Measurements from ENCODE around the gene PLD5.
"Not testable (repeated sequence)": the region's sequence is repeated elsewhere in the genome, so short reads cannot be mapped to it uniquely, and the experiment has no call there.

Gene PLD5

GRCh38 chr1:242391896-242392295 is 132.6 kb downstream of the PLD5 start:
- H3K79me2 ChIP-seq (ENCODE audit: control insufficient read depth, insufficient read depth, low read length, unreplicated experiment) = no peaks in the 10 kb centered on the region
- no peak overlapping the region for H3K4me3 ChIP-seq (ENCODE audit: low read depth, low read length)
- H3K27me3 ChIP-seq (ENCODE audit: insufficient read depth, low read length) = no peaks in the 10 kb centered on the region
- H3K36me3 ChIP-seq (ENCODE audit: insufficient read depth, low read length) = no peaks in the 10 kb centered on the region
- no peak overlapping the region for H3K27ac ChIP-seq (ENCODE audit: low read depth, low read length)
- H2AFZ ChIP-seq (ENCODE audit: low read length, unreplicated experiment) = no peak overlapping the region
- H3K4me1 ChIP-seq (ENCODE audit: control insufficient read depth, insufficient read depth, low read length, unreplicated experiment) = no peaks in the 10 kb centered on the region

DNA sequence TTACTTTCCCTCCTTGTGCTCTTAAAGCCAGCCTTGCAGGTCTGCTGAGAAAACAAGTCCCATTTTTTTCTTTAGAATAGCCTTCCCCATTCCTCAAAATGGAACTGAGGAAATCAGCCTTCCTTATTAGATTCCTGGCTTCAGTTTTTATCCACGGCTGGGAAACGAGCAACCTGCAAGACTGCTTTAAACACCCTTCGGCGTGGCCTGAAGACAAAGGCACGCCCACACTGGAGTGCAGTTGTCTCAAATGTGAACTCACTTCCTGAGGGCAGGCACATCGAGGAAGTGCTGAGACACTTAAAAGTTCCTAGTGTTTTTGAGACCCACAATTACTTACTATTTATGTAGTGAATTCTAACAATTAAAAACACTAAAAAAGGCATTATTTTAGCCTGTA is 148.4 kb downstream of the PLD5 start:
- not testable (repeated sequence) for H3K27ac ChIP-seq (ENCODE audit: low read depth, low read length); H3K4me1 ChIP-seq (ENCODE audit: control insufficient read depth, insufficient read depth, low read length, unreplicated experiment); H3K4me3 ChIP-seq (ENCODE audit: low read depth, low read length); H3K27me3 ChIP-seq (ENCODE audit: insufficient read depth, low read length); H2AFZ ChIP-seq (ENCODE audit: low read length, unreplicated experiment); H3K79me2 ChIP-seq (ENCODE audit: control insufficient read depth, insufficient read depth, low read length, unreplicated experiment); H3K36me3 ChIP-seq (ENCODE audit: insufficient read depth, low read length)

- H3K4me1 ChIP-seq (ENCODE audit: control insufficient read depth, insufficient read depth, low read length, unreplicated experiment); H3K4me3 ChIP-seq (ENCODE audit: low read depth, low read length); H3K27me3 ChIP-seq (ENCODE audit: insufficient read depth, low read length); H3K79me2 ChIP-seq (ENCODE audit: control insufficient read depth, insufficient read depth, low read length, unreplicated experiment); H3K36me3 ChIP-seq (ENCODE audit: insufficient read depth, low read length); H3K27ac ChIP-seq (ENCODE audit: low read depth, low read length); H2AFZ ChIP-seq (ENCODE audit: low read length, unreplicated experiment): not testable (repeated sequence)
Measured at GRCh38 chr1:242350446-242350845, 174.1 kb downstream of the PLD5 start.

GRCh38 chr1:242349636-242350035 is 174.9 kb downstream of the PLD5 start:
- no peaks in the 10 kb centered on the region for H3K36me3 ChIP-seq (ENCODE audit: insufficient read depth, low read length)
- H3K79me2 ChIP-seq (ENCODE audit: control insufficient read depth, insufficient read depth, low read length, unreplicated experiment) = no peaks in the 10 kb centered on the region
- no peak overlapping the region for H2AFZ ChIP-seq (ENCODE audit: low read length, unreplicated experiment)
- H3K4me1 ChIP-seq (ENCODE audit: control insufficient read depth, insufficient read depth, low read length, unreplicated experiment) = no peaks in the 10 kb centered on the region
- H3K27ac ChIP-seq (ENCODE audit: low read depth, low read length) = no peak overlapping the region
- no peaks in the 10 kb centered on the region for H3K27me3 ChIP-seq (ENCODE audit: insufficient read depth, low read length)
- H3K4me3 ChIP-seq (ENCODE audit: low read depth, low read length) = no peak overlapping the region

DNA sequence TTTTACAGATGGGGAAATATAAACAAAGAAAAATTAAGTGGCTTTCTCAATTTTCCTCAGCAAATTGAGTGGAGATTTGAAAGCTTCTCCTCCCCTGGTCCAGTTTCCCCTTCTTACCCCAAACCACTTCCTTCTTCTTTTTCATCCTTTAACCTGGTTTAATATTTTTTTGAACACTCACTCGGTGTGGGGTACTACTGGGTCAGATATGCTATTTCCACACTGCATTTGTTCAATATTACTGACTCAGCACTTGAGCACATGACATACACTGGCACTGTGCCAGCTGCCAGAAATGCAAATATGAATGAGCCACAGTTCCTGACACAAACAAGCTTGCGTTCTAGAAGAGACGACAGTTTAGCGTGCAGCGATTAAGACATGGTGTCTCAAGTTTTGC is 193.6 kb downstream of the PLD5 start:
- not testable (repeated sequence) for H2AFZ ChIP-seq (ENCODE audit: low read length, unreplicated experiment)

DNA sequence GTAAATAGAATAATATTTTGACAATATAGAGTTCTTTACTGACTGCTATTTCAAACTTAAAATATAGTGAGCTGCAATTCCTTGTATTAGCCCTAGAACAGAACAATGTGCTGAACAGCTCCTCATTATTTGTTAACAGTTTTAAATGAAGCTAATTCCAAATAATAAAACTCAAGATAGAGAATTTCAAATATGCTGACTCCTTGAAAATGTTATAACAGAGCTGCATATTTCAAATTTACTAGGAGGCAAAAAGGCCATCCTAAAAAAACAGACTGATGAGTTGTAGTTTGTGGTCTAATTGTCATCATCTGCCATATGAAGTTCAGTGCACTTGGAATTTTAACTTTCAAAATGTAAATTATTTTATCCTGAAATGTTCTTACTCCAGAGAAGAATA is 197.1 kb downstream of the PLD5 start:
- not testable (repeated sequence) for H3K79me2 ChIP-seq (ENCODE audit: control insufficient read depth, insufficient read depth, low read length, unreplicated experiment); H3K27me3 ChIP-seq (ENCODE audit: insufficient read depth, low read length); H3K36me3 ChIP-seq (ENCODE audit: insufficient read depth, low read length); H3K4me3 ChIP-seq (ENCODE audit: low read depth, low read length); H3K4me1 ChIP-seq (ENCODE audit: control insufficient read depth, insufficient read depth, low read length, unreplicated experiment); H2AFZ ChIP-seq (ENCODE audit: low read length, unreplicated experiment); H3K27ac ChIP-seq (ENCODE audit: low read depth, low read length)

More for the DNA sequence above, 193.6 kb downstream of the PLD5 start:
- not testable (repeated sequence) for H3K36me3 ChIP-seq (ENCODE audit: insufficient read depth, low read length); H3K4me3 ChIP-seq (ENCODE audit: low read depth, low read length); H3K79me2 ChIP-seq (ENCODE audit: control insufficient read depth, insufficient read depth, low read length, unreplicated experiment); H3K27ac ChIP-seq (ENCODE audit: low read depth, low read length); H3K27me3 ChIP-seq (ENCODE audit: insufficient read depth, low read length); H3K4me1 ChIP-seq (ENCODE audit: control insufficient read depth, insufficient read depth, low read length, unreplicated experiment)

GRCh38 chr1:242321981-242322380 is 202.5 kb downstream of the PLD5 start:
- H3K27me3 ChIP-seq (ENCODE audit: insufficient read depth, low read length); H3K79me2 ChIP-seq (ENCODE audit: control insufficient read depth, insufficient read depth, low read length, unreplicated experiment); H2AFZ ChIP-seq (ENCODE audit: low read length, unreplicated experiment); H3K4me3 ChIP-seq (ENCODE audit: low read depth, low read length); H3K4me1 ChIP-seq (ENCODE audit: control insufficient read depth, insufficient read depth, low read length, unreplicated experiment); H3K36me3 ChIP-seq (ENCODE audit: insufficient read depth, low read length); H3K27ac ChIP-seq (ENCODE audit: low read depth, low read length): not testable (repeated sequence)

DNA sequence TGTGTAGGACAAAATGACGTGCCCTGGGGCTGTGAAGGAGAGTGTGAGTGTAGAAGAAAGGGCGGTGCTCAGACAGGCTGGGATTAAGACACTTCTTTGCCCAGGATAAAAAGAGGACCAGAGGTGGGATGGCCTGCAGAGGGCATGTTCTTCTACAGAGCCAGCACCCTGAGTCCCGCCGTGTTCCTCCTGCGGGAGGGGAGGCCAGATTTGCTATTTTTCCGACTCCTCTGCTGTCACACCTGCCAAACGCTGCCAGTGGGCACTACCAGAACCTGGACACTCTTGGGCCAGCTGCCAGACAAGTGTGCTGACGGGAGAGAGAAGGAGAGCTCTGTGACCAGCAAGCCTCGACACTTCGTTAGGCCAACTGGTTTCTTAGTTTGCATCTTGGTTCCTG is 206.4 kb downstream of the PLD5 start:
- Histone ChIP-seq H3K36me3 (ENCODE audit: insufficient read depth, low read length) (no peaks in the 10 kb centered on the region), H3K4me1 (ENCODE audit: control insufficient read depth, insufficient read depth, low read length, unreplicated experiment) (no peaks in the 10 kb centered on the region), H3K79me2 (ENCODE audit: control insufficient read depth, insufficient read depth, low read length, unreplicated experiment) (no peaks in the 10 kb centered on the region), H3K27ac (ENCODE audit: low read depth, low read length) (no peak overlapping the region), H3K4me3 (ENCODE audit: low read depth, low read length) (no peak overlapping the region), H2AFZ (ENCODE audit: low read length, unreplicated experiment) (no peak overlapping the region), H3K27me3 (ENCODE audit: insufficient read depth, low read length) (no peaks in the 10 kb centered on the region)

GRCh38 chr1:242314865-242315264 is 209.6 kb downstream of the PLD5 start:
- H2AFZ ChIP-seq (ENCODE audit: low read length, unreplicated experiment); H3K4me3 ChIP-seq (ENCODE audit: low read depth, low read length); H3K27ac ChIP-seq (ENCODE audit: low read depth, low read length); H3K36me3 ChIP-seq (ENCODE audit: insufficient read depth, low read length); H3K4me1 ChIP-seq (ENCODE audit: control insufficient read depth, insufficient read depth, low read length, unreplicated experiment); H3K27me3 ChIP-seq (ENCODE audit: insufficient read depth, low read length); H3K79me2 ChIP-seq (ENCODE audit: control insufficient read depth, insufficient read depth, low read length, unreplicated experiment): not testable (repeated sequence)

GRCh38 chr1:242314085-242314649 is 210.3 kb downstream of the PLD5 start:
- not testable (repeated sequence) for H3K79me2 ChIP-seq (ENCODE audit: control insufficient read depth, insufficient read depth, low read length, unreplicated experiment)

DNA sequence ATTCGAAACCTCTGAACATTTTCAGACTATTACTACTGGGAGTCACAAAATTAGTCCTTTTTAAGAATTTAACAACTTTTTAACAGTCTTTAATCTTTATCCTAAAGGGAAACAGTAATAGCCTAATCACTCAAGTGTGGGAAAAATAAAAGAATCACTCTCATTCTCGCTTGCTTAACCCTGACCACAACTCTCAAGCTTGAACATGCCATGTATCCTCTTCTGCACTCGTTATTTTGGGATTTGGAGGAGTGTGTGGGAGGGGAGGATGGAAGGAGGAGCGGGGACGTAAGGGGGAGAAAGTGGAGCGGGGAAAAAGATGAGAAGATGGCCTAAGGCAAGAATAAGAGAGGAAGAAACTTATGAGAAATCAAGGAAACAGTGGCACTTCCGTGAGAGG is 215.8 kb downstream of the PLD5 start:
- H3K79me2 ChIP-seq (ENCODE audit: control insufficient read depth, insufficient read depth, low read length, unreplicated experiment); H3K27me3 ChIP-seq (ENCODE audit: insufficient read depth, low read length); H3K4me3 ChIP-seq (ENCODE audit: low read depth, low read length); H3K27ac ChIP-seq (ENCODE audit: low read depth, low read length); H3K4me1 ChIP-seq (ENCODE audit: control insufficient read depth, insufficient read depth, low read length, unreplicated experiment); H2AFZ ChIP-seq (ENCODE audit: low read length, unreplicated experiment); H3K36me3 ChIP-seq (ENCODE audit: insufficient read depth, low read length): not testable (repeated sequence)

More at GRCh38 chr1:242314085-242314649, 210.3 kb downstream of the PLD5 start:
- H3K27me3 ChIP-seq (ENCODE audit: insufficient read depth, low read length); H3K4me3 ChIP-seq (ENCODE audit: low read depth, low read length); H2AFZ ChIP-seq (ENCODE audit: low read length, unreplicated experiment); H3K27ac ChIP-seq (ENCODE audit: low read depth, low read length); H3K4me1 ChIP-seq (ENCODE audit: control insufficient read depth, insufficient read depth, low read length, unreplicated experiment); H3K36me3 ChIP-seq (ENCODE audit: insufficient read depth, low read length): not testable (repeated sequence)

GRCh38 chr1:242293781-242294180 is 230.7 kb downstream of the PLD5 start:
- H3K79me2 ChIP-seq (ENCODE audit: control insufficient read depth, insufficient read depth, low read length, unreplicated experiment); H3K36me3 ChIP-seq (ENCODE audit: insufficient read depth, low read length); H3K27me3 ChIP-seq (ENCODE audit: insufficient read depth, low read length); H2AFZ ChIP-seq (ENCODE audit: low read length, unreplicated experiment); H3K4me1 ChIP-seq (ENCODE audit: control insufficient read depth, insufficient read depth, low read length, unreplicated experiment); H3K27ac ChIP-seq (ENCODE audit: low read depth, low read length); H3K4me3 ChIP-seq (ENCODE audit: low read depth, low read length): not testable (repeated sequence)
